ENCODE data around the gene PTBP3.

Gene PTBP3

GRCh38 chr9:112360047-112360804, 26.8 kb upstream of the PTBP3 start:
- DNase-seq, result no peak

- no peak for DNase-seq
Observed at GRCh38 chr9:112355427-112355897, 22.0 kb upstream of the PTBP3 start.

GRCh38 chr9:112354081-112354743, 20.8 kb upstream of the PTBP3 start:
- DNase-seq, result no peak

- no peak for DNase-seq
Observed at GRCh38 chr9:112352209-112352608, 18.8 kb upstream of the PTBP3 start.

GRCh38 chr9:112351184-112351583, 17.8 kb upstream of the PTBP3 start:
- no peak for DNase-seq

- no peak for DNase-seq
Observed at GRCh38 chr9:112349008-112349333, 15.6 kb upstream of the PTBP3 start.

- peak; percentile 5 to 84 (median 54) for DNase-seq
Observed at GRCh38 chr9:112348257-112349007, 15.0 kb upstream of the PTBP3 start.

- no peak for DNase-seq
Observed at GRCh38 chr9:112341730-112342129, 8.3 kb upstream of the PTBP3 start.

GRCh38 chr9:112339886-112340285, 6.5 kb upstream of the PTBP3 start:
- no peak for DNase-seq

GRCh38 chr9:112338561-112338960, 5.1 kb upstream of the PTBP3 start:
- DNase-seq, result no peak

- no peak for DNase-seq
Observed at GRCh38 chr9:112337547-112337946, 4.1 kb upstream of the PTBP3 start.

- DNase-seq, result peak in 2 of 56 donors; percentile 0 to 11
Observed at GRCh38 chr9:112334432-112334841, 1.0 kb upstream of the PTBP3 start.

- DNase-seq, result peak; percentile 41 to 95 (median 88)
Observed at GRCh38 chr9:112333639-112334431, 416 bp upstream of the PTBP3 start.

- peak in 1 of 56 donors; percentile 47 for DNase-seq
Observed at GRCh38 chr9:112332674-112332976, 794 bp downstream of the PTBP3 start.

- DNase-seq, result no peak
Observed at GRCh38 chr9:112332214-112332613, 1.2 kb downstream of the PTBP3 start.

GRCh38 chr9:112331674-112331952, 1.8 kb downstream of the PTBP3 start:
- DNase-seq, result no peak

GRCh38 chr9:112328545-112328944, 4.9 kb downstream of the PTBP3 start:
- no peak for DNase-seq

- no peak for DNase-seq
Observed at GRCh38 chr9:112327718-112328450, 5.5 kb downstream of the PTBP3 start.

- DNase-seq, result no peak
Observed at GRCh38 chr9:112326194-112326593, 7.2 kb downstream of the PTBP3 start.

GRCh38 chr9:112325600-112325999, 7.8 kb downstream of the PTBP3 start:
- no peak for DNase-seq

GRCh38 chr9:112325127-112325526, 8.3 kb downstream of the PTBP3 start:
- no peak for DNase-seq
